Airway epithelial cell (primary cell): ENCODE measurements around the gene PMS2. TPM values are rescaled to one million over a fixed set of nuclear protein-coding genes. Genes with fewer than 3 reads are reported as not detected.

Experiments
- total RNA-seq: library from RNA; depleted of rRNA; stranded (reverse); fragments of >200 nt; gene quantifications from 2 replicates; pipeline ENCODE4 v1.2.3, GENCODE V29; 2015

PMS2 gene, protein sequence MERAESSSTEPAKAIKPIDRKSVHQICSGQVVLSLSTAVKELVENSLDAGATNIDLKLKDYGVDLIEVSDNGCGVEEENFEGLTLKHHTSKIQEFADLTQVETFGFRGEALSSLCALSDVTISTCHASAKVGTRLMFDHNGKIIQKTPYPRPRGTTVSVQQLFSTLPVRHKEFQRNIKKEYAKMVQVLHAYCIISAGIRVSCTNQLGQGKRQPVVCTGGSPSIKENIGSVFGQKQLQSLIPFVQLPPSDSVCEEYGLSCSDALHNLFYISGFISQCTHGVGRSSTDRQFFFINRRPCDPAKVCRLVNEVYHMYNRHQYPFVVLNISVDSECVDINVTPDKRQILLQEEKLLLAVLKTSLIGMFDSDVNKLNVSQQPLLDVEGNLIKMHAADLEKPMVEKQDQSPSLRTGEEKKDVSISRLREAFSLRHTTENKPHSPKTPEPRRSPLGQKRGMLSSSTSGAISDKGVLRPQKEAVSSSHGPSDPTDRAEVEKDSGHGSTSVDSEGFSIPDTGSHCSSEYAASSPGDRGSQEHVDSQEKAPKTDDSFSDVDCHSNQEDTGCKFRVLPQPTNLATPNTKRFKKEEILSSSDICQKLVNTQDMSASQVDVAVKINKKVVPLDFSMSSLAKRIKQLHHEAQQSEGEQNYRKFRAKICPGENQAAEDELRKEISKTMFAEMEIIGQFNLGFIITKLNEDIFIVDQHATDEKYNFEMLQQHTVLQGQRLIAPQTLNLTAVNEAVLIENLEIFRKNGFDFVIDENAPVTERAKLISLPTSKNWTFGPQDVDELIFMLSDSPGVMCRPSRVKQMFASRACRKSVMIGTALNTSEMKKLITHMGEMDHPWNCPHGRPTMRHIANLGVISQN
- total RNA-seq = 12.2 and 12.5 TPM in 2 replicates

GRCh38 chr7:6008668-6009611, at the start of gene PMS2, which contains the start of gene AIMP2:
Gene PMS2, minus strand, starts transcription at chr7:6009049. Its CDS starts 30 bp downstream, at chr7:6009019.
Gene AIMP2, plus strand, starts transcription at chr7:6009272. Its CDS starts 92 bp downstream, at chr7:6009364.

GRCh38 chr7:6030988-6031387, 22.1 kb upstream of the PMS2 start, which contains the start of gene ANKRD61:
Gene ANKRD61, plus strand, starts transcription at chr7:6031376. Its CDS starts 0 bp downstream, at chr7:6031376.

DNA sequence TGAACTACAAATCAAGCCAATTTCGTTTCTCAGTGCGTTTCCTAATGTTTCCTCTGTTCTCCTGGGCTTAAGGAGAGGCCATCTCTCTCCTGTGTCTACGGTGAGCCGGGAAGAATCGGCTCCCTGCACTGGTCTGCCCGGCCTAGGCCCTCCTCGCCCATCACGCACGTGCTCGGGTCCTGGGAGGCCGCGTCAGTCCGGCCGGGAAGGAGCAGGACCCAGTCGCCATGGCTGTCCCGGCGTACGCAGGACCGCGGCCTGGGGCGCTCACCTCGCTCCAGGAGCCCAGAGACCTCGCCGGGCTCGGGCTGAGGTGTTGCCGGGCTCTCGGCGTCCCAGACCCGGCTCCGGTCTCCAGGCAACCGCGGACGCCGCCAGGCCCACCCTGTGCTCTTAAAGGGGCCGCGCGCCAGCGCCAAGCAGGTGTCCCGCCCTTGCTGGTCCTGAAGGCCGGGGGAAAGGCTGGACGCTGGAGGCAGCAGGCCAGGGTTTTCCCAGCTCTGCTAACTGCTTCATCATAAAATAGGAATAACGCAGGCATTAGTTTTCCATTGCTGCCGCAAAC, 38.4 kb downstream of the PMS2 start, which contains the start of gene RSPH10B:
Gene RSPH10B (minus strand): TSS at position 343 of the 565 bp plus-strand sequence. CDS start 3,573 bp downstream, outside the sequence.

Other genes with a start within 250 kb of the PMS2 start
- 15.4 and 18.3 TPM in 2 replicates for gene RNF216, start 227.4 kb downstream of the PMS2 start, total RNA-seq
- gene OCM, start 128.3 kb downstream of the PMS2 start, total RNA-seq = not detected in 2 replicates
- 50.8 and 105 TPM in 2 replicates for gene CCZ1, start 110.3 kb downstream of the PMS2 start, total RNA-seq
- not detected in 2 replicates for gene RSPH10B, start 38.4 kb downstream of the PMS2 start, total RNA-seq
- gene AIMP2, start 223 bp upstream of the PMS2 start, total RNA-seq = 79.6 and 83.9 TPM in 2 replicates
- not detected in 2 replicates for gene ANKRD61, start 22.3 kb upstream of the PMS2 start, total RNA-seq
- 162 and 192 TPM in 2 replicates for gene EIF2AK1, start 50.1 kb upstream of the PMS2 start, total RNA-seq
- gene USP42, start 95.9 kb upstream of the PMS2 start, total RNA-seq = 3.2 and 5.8 TPM in 2 replicates